ENCODE measurements around the gene CCL11. TPM values are rescaled to one million over a fixed set of nuclear protein-coding genes. Genes with fewer than 3 reads are reported as not detected.

CCL11 gene
- total and polyA plus RNA-seq, 2 of the 8 experiments (the other 6 are each of a cell fraction or from before 2014, with no cell fraction given): not detected

GRCh38 chr17:34299027-34299426, 13.5 kb downstream of the CCL11 start:
- Histone ChIP-seq H3K79me2 (ENCODE audit: control insufficient read depth in 1 of 2, insufficient read depth in 2 of 2, low read length in 2 of 2) (no peaks in the 10 kb centered on the region), H2BK120ac (replicated peaks; ENCODE audit: low read depth, low read length) (no peak overlapping the region), H3K18ac (ENCODE audit: extremely low read depth, low read length) (no peak overlapping the region), H4K5ac (ENCODE audit: insufficient read length, low read depth, low read length) (no peak overlapping the region), H3K4me3 (ENCODE audit: extremely low read depth in 1 of 4, insufficient read depth in 2 of 4, low read depth in 3 of 4, low read length in 4 of 4) (no peak overlapping the region), H3K9me3 (ENCODE audit: insufficient read depth in 2 of 2, low read depth in 1 of 2, low read length in 1 of 2) (no peaks in the 10 kb centered on the region), H2AK5ac (ENCODE audit: low read depth, low read length) (no peak overlapping the region), H3K4ac (replicated peaks; ENCODE audit: insufficient read length, low read depth, low read length) (no peak overlapping the region), H4K91ac (replicated peaks; ENCODE audit: insufficient read length, low read length) (no peak overlapping the region), H3K23me2 (ENCODE audit: low read depth, low read length) (no peaks in the 10 kb centered on the region), H2BK15ac (ENCODE audit: low read length) (no peak overlapping the region), H3K27me3 (replicated peaks in 1 of 4; ENCODE audit: control insufficient read depth in 3 of 4, extremely low read depth in 1 of 4, insufficient read depth in 3 of 4, low read length in 3 of 4) (peaks cover 0 to 6% (median 4%) of the 10 kb centered on the region in 4 experiments; a peak in 4 of 7 replicates), H2BK12ac (ENCODE audit: low read depth, low read length) (no peak overlapping the region), H3K14ac (ENCODE audit: insufficient read length) (no peak overlapping the region), H3K56ac (replicated peaks; ENCODE audit: insufficient read length, low read depth, low read length) (no peak overlapping the region), H4K20me1 (replicated peaks in 1 of 2; ENCODE audit: control insufficient read depth in 1 of 2, insufficient read depth in 2 of 2, low read length in 2 of 2) (no peaks in the 10 kb centered on the region), H3K27ac (ENCODE audit: low read depth, low read length) (no peak overlapping the region), H4K8ac (ENCODE audit: extremely low read depth, insufficient read depth, low read length) (no peak overlapping the region), H3K4me1 (replicated peaks in 1 of 4; ENCODE audit: control insufficient read depth in 3 of 4, insufficient read depth in 4 of 4, low read length in 3 of 4) (no peaks in the 10 kb centered on the region), H2BK20ac (ENCODE audit: low read length) (no peak overlapping the region), H3K4me2 (ENCODE audit: insufficient read depth in 1 of 2, low read depth in 2 of 2, low read length in 2 of 2) (no peak overlapping the region; a peak in 1 of 4 replicates), H3K23ac (ENCODE audit: insufficient read length) (no peak overlapping the region), H2AFZ (ENCODE audit: low read length) (no peak overlapping the region), H3K79me1 (ENCODE audit: low read depth, low read length) (no peaks in the 10 kb centered on the region), H3K9ac (replicated peaks in 1 of 4; ENCODE audit: extremely low read depth in 1 of 4, low read depth in 3 of 4, low read length in 3 of 4) (no peak overlapping the region), H3K36me3 (ENCODE audit: control insufficient read depth in 2 of 4, insufficient read depth in 4 of 4, low read length in 3 of 4) (no peaks in the 10 kb centered on the region), H2BK5ac (ENCODE audit: low read depth, low read length) (no peak overlapping the region)
- no peak for FAIRE-seq
- TF ChIP-seq MAFK (IDR thresholded peaks at IDR 0.05; ENCODE audit: low read depth, low read length) (no peak), BRCA1 (IDR thresholded peaks at IDR 0.05; ENCODE audit: low read depth, low read length) (no peak), USF2 (IDR thresholded peaks at IDR 0.05; ENCODE audit: low read length) (no peak), KDM1A (IDR thresholded peaks at IDR 0.05; ENCODE audit: borderline replicate concordance, low read length) (no peak), SAP30 (IDR thresholded peaks at IDR 0.05; ENCODE audit: insufficient read depth, insufficient replicate concordance, low read length) (no peak), NRF1 (IDR thresholded peaks at IDR 0.05; ENCODE audit: low read depth, low read length) (no peak), SIN3A (conservative IDR thresholded peaks at IDR 0.05 in 1 of 2, IDR thresholded peaks at IDR 0.05 in 1 of 2; ENCODE audit: low read depth in 1 of 2, low read length in 2 of 2) (no peak), POLR2A (IDR thresholded peaks at IDR 0.05; ENCODE audit: control extremely low read depth in 1 of 2, low read depth in 2 of 2, low read length in 2 of 2) (no peak), NANOG (IDR thresholded peaks at IDR 0.05; ENCODE audit: insufficient read depth, low read depth, low read length, poor library complexity, severe bottlenecking) (no peak), CBX8 (IDR thresholded peaks at IDR 0.05; ENCODE audit: borderline replicate concordance, low read depth, low read length) (no peak), PHF8 (conservative IDR thresholded peaks at IDR 0.05; ENCODE audit: low read depth, low read length) (no peak)
- 97% methylated on average over 2 of the region's 2 CpGs; no CpG with 5 or more reads in 1 of the 2 experiments for WGBS, 2 experiments (ENCODE audit: extremely low coverage in 1 of 2, insufficient coverage in 1 of 2, insufficient read length in 1 of 2, insufficient replicate concordance in 2 of 2, low coverage in 1 of 2, low lambda C conversion rate in 2 of 2, missing lambda C conversion rate in 1 of 2)
- ChIA-PET CTCF (ENCODE audit: partially characterized antibody) (interaction anchor here (1.1 to 13.3 kb wide), 2 partner anchors 63 to 96 kb away, joined by 3 to 210 read pairs; no protein-coding TSS in a partner anchor), POLR2A (ENCODE audit: partially characterized antibody) (interaction anchor here (0.6 to 1.0 kb wide), 2 partner anchors 28 to 540 kb away, joined by 3 to 4 read pairs; no protein-coding TSS in a partner anchor)
- DNase-seq (ENCODE audit: low read depth in 1 of 2, low spot score in 2 of 2): no peak
